GM20431 (cell line): ENCODE results near the gene IRS1.

Source experiments
- in situ Hi-C: fragments of 300-500 bp; cut with MseI, MboI; formaldehyde crosslinking; loops from one replicate; pipeline ENCODE4 v1.15.0; 2020; ENCODE audit warnings: low sequenced_read_pairs; ENCODE audit not compliant: unreplicated experiment

Gene IRS1

GRCh38 chr2:226825056-226825455 is 25.4 kb upstream of the IRS1 start:
- in situ Hi-C loops: no loop called here

- in situ Hi-C loops: loop anchor here (25.0 kb wide), 1 partner anchor 932 kb away; no protein-coding TSS in a partner anchor
These were observed 19.3 kb upstream of the IRS1 start for GRCh38 chr2:226818930-226819329.

GRCh38 chr2:226813148-226813701 is 13.6 kb upstream of the IRS1 start:
- in situ Hi-C loops: loop anchor here (25.0 kb wide), 1 partner anchor 926 kb away; no protein-coding TSS in a partner anchor

- in situ Hi-C loops: loop anchor here (10.0 to 25.0 kb wide), 2 partner anchors 181 to 916 kb away; no protein-coding TSS in a partner anchor
These were observed 3.8 kb upstream of the IRS1 start for GRCh38 chr2:226803410-226803809.

- in situ Hi-C loops: loop anchor here (10.0 to 25.0 kb wide), 2 partner anchors 182 to 915 kb away; no protein-coding TSS in a partner anchor
These were observed 3.0 kb upstream of the IRS1 start for GRCh38 chr2:226802573-226802972.

- in situ Hi-C loops: loop anchor here (10.0 to 25.0 kb wide), 2 partner anchors 184 to 914 kb away; no protein-coding TSS in a partner anchor
These were observed 1.5 kb upstream of the IRS1 start for GRCh38 chr2:226800941-226801784.

GRCh38 chr2:226799976-226800940 is 638 bp upstream of the IRS1 start:
- in situ Hi-C loops: loop anchor here (10.0 to 25.0 kb wide), 2 partner anchors 185 to 913 kb away; no protein-coding TSS in a partner anchor

- in situ Hi-C loops: no loop called here
These were observed 1.0 kb downstream of the IRS1 start for GRCh38 chr2:226798422-226799210.

- in situ Hi-C loops: no loop called here
These were observed 1.6 kb downstream of the IRS1 start for GRCh38 chr2:226797989-226798421.

- in situ Hi-C loops: no loop called here
These were observed 2.2 kb downstream of the IRS1 start for GRCh38 chr2:226797289-226797988.

- in situ Hi-C loops: no loop called here
These were observed 2.8 kb downstream of the IRS1 start for GRCh38 chr2:226796840-226797288.

GRCh38 chr2:226796012-226796839 is 3.4 kb downstream of the IRS1 start:
- in situ Hi-C loops: no loop called here

- in situ Hi-C loops: no loop called here
These were observed 4.2 kb downstream of the IRS1 start for GRCh38 chr2:226795281-226796011.

GRCh38 chr2:226794751-226795171 is 4.9 kb downstream of the IRS1 start:
- in situ Hi-C loops: no loop called here

GRCh38 chr2:226794196-226794661 is 5.4 kb downstream of the IRS1 start:
- in situ Hi-C loops: no loop called here

GRCh38 chr2:226793646-226794045 is 6.0 kb downstream of the IRS1 start:
- in situ Hi-C loops: no loop called here
